ENCODE measurements around the gene KATNIP.
"Not testable (repeated sequence)": the region's sequence is repeated elsewhere in the genome, so short reads cannot be mapped to it uniquely, and the experiment has no call there.

DNA sequence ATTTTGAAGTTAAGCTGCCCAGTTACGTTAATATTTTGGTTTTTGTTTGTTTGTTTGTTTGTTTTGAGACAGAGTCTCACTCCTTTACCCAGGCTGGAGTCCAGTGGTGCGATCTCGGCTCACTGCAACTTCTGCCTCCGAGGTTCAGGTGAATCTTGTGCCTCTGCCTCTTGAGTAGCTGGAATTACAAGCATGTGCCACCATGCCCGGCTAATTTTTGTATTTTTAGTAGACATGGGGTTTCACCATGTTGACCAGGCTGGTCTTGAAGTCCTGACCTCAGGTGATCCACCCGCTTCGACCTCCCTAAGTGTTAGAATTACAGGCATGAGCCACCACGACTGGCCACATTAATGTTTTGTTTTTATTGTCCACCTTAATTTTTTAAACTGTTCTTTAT is 21.0 kb downstream of the KATNIP start:
- TF ChIP-seq, protein P1, sequence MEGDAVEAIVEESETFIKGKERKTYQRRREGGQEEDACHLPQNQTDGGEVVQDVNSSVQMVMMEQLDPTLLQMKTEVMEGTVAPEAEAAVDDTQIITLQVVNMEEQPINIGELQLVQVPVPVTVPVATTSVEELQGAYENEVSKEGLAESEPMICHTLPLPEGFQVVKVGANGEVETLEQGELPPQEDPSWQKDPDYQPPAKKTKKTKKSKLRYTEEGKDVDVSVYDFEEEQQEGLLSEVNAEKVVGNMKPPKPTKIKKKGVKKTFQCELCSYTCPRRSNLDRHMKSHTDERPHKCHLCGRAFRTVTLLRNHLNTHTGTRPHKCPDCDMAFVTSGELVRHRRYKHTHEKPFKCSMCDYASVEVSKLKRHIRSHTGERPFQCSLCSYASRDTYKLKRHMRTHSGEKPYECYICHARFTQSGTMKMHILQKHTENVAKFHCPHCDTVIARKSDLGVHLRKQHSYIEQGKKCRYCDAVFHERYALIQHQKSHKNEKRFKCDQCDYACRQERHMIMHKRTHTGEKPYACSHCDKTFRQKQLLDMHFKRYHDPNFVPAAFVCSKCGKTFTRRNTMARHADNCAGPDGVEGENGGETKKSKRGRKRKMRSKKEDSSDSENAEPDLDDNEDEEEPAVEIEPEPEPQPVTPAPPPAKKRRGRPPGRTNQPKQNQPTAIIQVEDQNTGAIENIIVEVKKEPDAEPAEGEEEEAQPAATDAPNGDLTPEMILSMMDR (conservative IDR thresholded peaks at IDR 0.05; ENCODE audit: low read depth, low read length): not testable (repeated sequence)
- not testable (repeated sequence) for TF ChIP-seq EZH2phosphoT487 (IDR thresholded peaks at IDR 0.05; ENCODE audit: borderline replicate concordance, low read length)
